ENCODE data around the gene UIMC1.
A peak's percentile ranks its signal among the peaks of the same experiment; 100 is the strongest.

The UIMC1 gene

GRCh38 chr5:176904276-176904675 lies 102.3 kb downstream of the UIMC1 start:
- no peak for DNase-seq (ENCODE audit: low read depth in 2 of 3, low spot score in 1 of 3)

- no peak for DNase-seq (ENCODE audit: low read depth in 2 of 3, low spot score in 1 of 3)
Observed at GRCh38 chr5:176902911-176903664, 103.5 kb downstream of the UIMC1 start.

- DNase-seq (ENCODE audit: low read depth in 2 of 3, low spot score in 1 of 3), result no peak
Observed at GRCh38 chr5:176902102-176902814, 104.3 kb downstream of the UIMC1 start.

- DNase-seq (ENCODE audit: low read depth in 2 of 3, low spot score in 1 of 3), result peak in 2 of 3 donors; percentile 4 to 43
Observed at GRCh38 chr5:176901260-176902101, 105.1 kb downstream of the UIMC1 start.

GRCh38 chr5:176900780-176901204 lies 105.8 kb downstream of the UIMC1 start:
- DNase-seq (ENCODE audit: low read depth in 2 of 3, low spot score in 1 of 3), result no peak

GRCh38 chr5:176899946-176900779 lies 106.4 kb downstream of the UIMC1 start:
- DNase-seq (ENCODE audit: low read depth in 2 of 3, low spot score in 1 of 3), result no peak

- DNase-seq (ENCODE audit: low read depth in 2 of 3, low spot score in 1 of 3), result no peak
Observed at GRCh38 chr5:176899296-176899891, 107.2 kb downstream of the UIMC1 start, which contains the start of gene HK3. Gene HK3, minus strand, starts transcription at chr5:176899346. Its CDS starts 3,187 bp downstream, at chr5:176896159.

GRCh38 chr5:176897263-176897662 lies 109.3 kb downstream of the UIMC1 start:
- DNase-seq (ENCODE audit: low read depth in 2 of 3, low spot score in 1 of 3), result no peak

GRCh38 chr5:176895831-176896230 lies 110.7 kb downstream of the UIMC1 start:
- DNase-seq (ENCODE audit: low read depth in 2 of 3, low spot score in 1 of 3), result no peak

GRCh38 chr5:176894298-176894697 lies 112.3 kb downstream of the UIMC1 start:
- no peak for DNase-seq (ENCODE audit: low read depth in 2 of 3, low spot score in 1 of 3)

GRCh38 chr5:176892663-176893062 lies 113.9 kb downstream of the UIMC1 start:
- DNase-seq (ENCODE audit: low read depth in 2 of 3, low spot score in 1 of 3), result no peak

GRCh38 chr5:176891331-176891958 lies 115.1 kb downstream of the UIMC1 start:
- DNase-seq (ENCODE audit: low read depth in 2 of 3, low spot score in 1 of 3), result no peak

- DNase-seq (ENCODE audit: low read depth in 2 of 3, low spot score in 1 of 3), result no peak
Observed at GRCh38 chr5:176890455-176891330, 115.9 kb downstream of the UIMC1 start.

- no peak for DNase-seq (ENCODE audit: low read depth in 2 of 3, low spot score in 1 of 3)
Observed at GRCh38 chr5:176889321-176890280, 117.0 kb downstream of the UIMC1 start.

GRCh38 chr5:176888865-176889165 lies 117.8 kb downstream of the UIMC1 start:
- no peak for DNase-seq (ENCODE audit: low read depth in 2 of 3, low spot score in 1 of 3)

- DNase-seq (ENCODE audit: low read depth in 2 of 3, low spot score in 1 of 3), result no peak
Observed at GRCh38 chr5:176888016-176888864, 118.3 kb downstream of the UIMC1 start.

All from stimulated activated CD4-positive, alpha-beta T cell treated with anti-CD3 and anti-CD28 coated beads, Interleukin-12 subunit alpha, Interleukin-12 subunit beta, amount 100 ng/mL, for 48 hours (primary cell).